ENCODE data around the gene CELSR1. TPM values are rescaled to one million over a fixed set of nuclear protein-coding genes. Genes with fewer than 3 reads are reported as not detected.

The CELSR1 gene
- total and polyA plus RNA-seq, 2 donors (not counting 1 experiment from before 2014, with no cell fraction given): 0.07 to 1.8 TPM

DNA sequence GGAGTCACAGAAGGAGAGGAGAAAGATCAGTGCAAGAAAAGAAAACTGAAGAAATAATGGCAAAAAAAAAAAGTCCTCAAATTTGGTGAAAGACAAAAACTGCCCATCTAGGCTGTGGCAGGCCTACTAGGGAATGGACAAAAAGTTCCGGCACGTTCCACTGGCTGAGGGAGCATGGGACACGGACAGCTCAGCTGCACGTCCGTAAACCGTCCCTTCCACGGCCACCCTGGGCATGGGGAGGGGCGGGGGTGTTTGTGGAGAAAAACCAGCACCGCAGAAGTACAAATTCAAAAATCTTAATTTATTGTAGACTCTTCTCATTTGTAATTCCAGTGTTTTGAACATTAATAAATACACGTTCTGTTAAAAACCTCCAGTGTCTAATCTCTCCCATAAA lies 176.5 kb downstream of the CELSR1 start:
- no peak overlapping the region for H3K9ac ChIP-seq (ENCODE audit: insufficient read depth, low read length)
- DNase-seq (ENCODE audit: low read depth in 2 of 2): no peak
- no peaks in the 10 kb centered on the region for H3K27me3 ChIP-seq (ENCODE audit: control insufficient read depth, insufficient read depth, low read length)
- H3K79me2 ChIP-seq (ENCODE audit: control insufficient read depth, insufficient read depth, low read length): no peaks in the 10 kb centered on the region
- H3K4me2 ChIP-seq (ENCODE audit: extremely low read depth, insufficient read depth, low read length): no peak overlapping the region
- H3K36me3 ChIP-seq (ENCODE audit: control insufficient read depth, insufficient read depth, low read length): peaks cover 2% of the 10 kb centered on the region
- no peaks in the 10 kb centered on the region for H3K9me3 ChIP-seq (ENCODE audit: control insufficient read depth, insufficient read depth, low read depth, low read length)
- no peak overlapping the region for H3K4me3 ChIP-seq (replicated peaks in 1 of 4; ENCODE audit: control extremely low read depth in 1 of 4, insufficient read depth in 1 of 4, low read depth in 3 of 4, low read length in 4 of 4)
- no peaks in the 10 kb centered on the region for H4K20me1 ChIP-seq (ENCODE audit: control insufficient read depth, extremely low read depth, insufficient read depth, low read length)
- TF ChIP-seq EZH2 (IDR thresholded peaks at IDR 0.05; ENCODE audit: low read length, missing control alignments): no peak
- TF ChIP-seq, protein P1, sequence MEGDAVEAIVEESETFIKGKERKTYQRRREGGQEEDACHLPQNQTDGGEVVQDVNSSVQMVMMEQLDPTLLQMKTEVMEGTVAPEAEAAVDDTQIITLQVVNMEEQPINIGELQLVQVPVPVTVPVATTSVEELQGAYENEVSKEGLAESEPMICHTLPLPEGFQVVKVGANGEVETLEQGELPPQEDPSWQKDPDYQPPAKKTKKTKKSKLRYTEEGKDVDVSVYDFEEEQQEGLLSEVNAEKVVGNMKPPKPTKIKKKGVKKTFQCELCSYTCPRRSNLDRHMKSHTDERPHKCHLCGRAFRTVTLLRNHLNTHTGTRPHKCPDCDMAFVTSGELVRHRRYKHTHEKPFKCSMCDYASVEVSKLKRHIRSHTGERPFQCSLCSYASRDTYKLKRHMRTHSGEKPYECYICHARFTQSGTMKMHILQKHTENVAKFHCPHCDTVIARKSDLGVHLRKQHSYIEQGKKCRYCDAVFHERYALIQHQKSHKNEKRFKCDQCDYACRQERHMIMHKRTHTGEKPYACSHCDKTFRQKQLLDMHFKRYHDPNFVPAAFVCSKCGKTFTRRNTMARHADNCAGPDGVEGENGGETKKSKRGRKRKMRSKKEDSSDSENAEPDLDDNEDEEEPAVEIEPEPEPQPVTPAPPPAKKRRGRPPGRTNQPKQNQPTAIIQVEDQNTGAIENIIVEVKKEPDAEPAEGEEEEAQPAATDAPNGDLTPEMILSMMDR (conservative IDR thresholded peaks at IDR 0.05 in 1 of 2, IDR thresholded peaks at IDR 0.05 in 1 of 2; ENCODE audit: low read depth in 1 of 2, low read length in 2 of 2): no peak
- H2AFZ ChIP-seq (ENCODE audit: low read length): no peak overlapping the region
- H3K4me1 ChIP-seq (ENCODE audit: control insufficient read depth, extremely low read depth, insufficient read depth, low read length): no peaks in the 10 kb centered on the region
- no peak overlapping the region for H3K27ac ChIP-seq (ENCODE audit: insufficient read depth, low read length)

DNA sequence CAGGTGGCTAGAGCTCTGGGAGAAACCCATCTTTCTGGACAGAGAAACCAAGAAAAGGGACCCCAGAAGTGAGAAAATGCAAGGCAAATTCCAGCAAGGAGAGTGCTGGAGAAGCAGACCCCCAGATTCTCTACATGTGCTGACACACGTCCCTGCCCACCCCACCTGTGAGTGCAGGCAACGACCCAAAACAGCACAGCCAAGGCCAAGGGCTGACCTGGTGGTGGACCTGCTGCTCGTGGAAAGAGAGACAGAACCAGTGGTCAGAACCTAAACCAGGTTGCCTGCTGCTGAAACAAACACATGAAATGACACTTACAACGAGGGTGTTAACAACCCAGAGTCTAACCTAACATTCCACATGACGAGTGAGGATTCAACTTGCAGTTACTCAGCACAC lies 177.3 kb downstream of the CELSR1 start:
- Histone ChIP-seq H4K20me1 (ENCODE audit: control insufficient read depth, extremely low read depth, insufficient read depth, low read length) (no peaks in the 10 kb centered on the region), H3K79me2 (ENCODE audit: control insufficient read depth, insufficient read depth, low read length) (no peaks in the 10 kb centered on the region), H3K4me2 (ENCODE audit: extremely low read depth, insufficient read depth, low read length) (no peak overlapping the region), H3K27ac (ENCODE audit: insufficient read depth, low read length) (no peak overlapping the region), H3K9me3 (ENCODE audit: control insufficient read depth, insufficient read depth, low read depth, low read length) (no peaks in the 10 kb centered on the region), H2AFZ (ENCODE audit: low read length) (no peak overlapping the region), H3K9ac (ENCODE audit: insufficient read depth, low read length) (no peak overlapping the region), H3K27me3 (ENCODE audit: control insufficient read depth, insufficient read depth, low read length) (no peaks in the 10 kb centered on the region), H3K4me1 (ENCODE audit: control insufficient read depth, extremely low read depth, insufficient read depth, low read length) (no peaks in the 10 kb centered on the region), H3K36me3 (ENCODE audit: control insufficient read depth, insufficient read depth, low read length) (peaks cover 7% of the 10 kb centered on the region), H3K4me3 (replicated peaks in 1 of 4; ENCODE audit: control extremely low read depth in 1 of 4, insufficient read depth in 1 of 4, low read depth in 3 of 4, low read length in 4 of 4) (no peak overlapping the region)
- no peak for TF ChIP-seq EZH2 (IDR thresholded peaks at IDR 0.05; ENCODE audit: low read length, missing control alignments)
- TF ChIP-seq, protein P1 (conservative IDR thresholded peaks at IDR 0.05 in 1 of 2, IDR thresholded peaks at IDR 0.05 in 1 of 2; ENCODE audit: low read depth in 1 of 2, low read length in 2 of 2): no peak
- no peak for DNase-seq (ENCODE audit: low read depth in 2 of 2)

DNA sequence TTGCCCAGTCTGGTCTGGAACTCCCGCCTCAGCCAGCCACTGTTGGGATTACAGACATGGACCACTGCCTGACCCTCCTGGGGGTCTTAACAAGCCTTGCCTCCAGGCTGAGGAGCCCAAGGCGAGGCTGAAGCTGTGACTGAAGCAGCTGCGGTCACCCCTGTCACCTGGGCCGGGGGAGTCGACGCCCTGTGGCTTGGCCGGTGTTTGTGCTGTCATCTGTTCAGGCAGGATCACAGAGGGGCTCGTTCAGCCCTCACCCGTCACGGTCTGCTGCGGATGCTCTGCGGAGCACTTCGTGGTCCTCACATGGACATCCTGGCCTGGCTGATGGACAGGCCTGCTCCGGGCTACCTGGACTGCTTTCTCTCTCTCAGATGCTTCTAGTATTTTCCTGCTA lies 178.1 kb downstream of the CELSR1 start:
- H3K9ac ChIP-seq (ENCODE audit: insufficient read depth, low read length): no peak overlapping the region
- no peak overlapping the region for H3K4me2 ChIP-seq (ENCODE audit: extremely low read depth, insufficient read depth, low read length)
- no peaks in the 10 kb centered on the region for H3K79me2 ChIP-seq (ENCODE audit: control insufficient read depth, insufficient read depth, low read length)
- no peaks in the 10 kb centered on the region for H3K4me1 ChIP-seq (ENCODE audit: control insufficient read depth, extremely low read depth, insufficient read depth, low read length)
- TF ChIP-seq, protein P1 (conservative IDR thresholded peaks at IDR 0.05 in 1 of 2, IDR thresholded peaks at IDR 0.05 in 1 of 2; ENCODE audit: low read depth in 1 of 2, low read length in 2 of 2): no peak
- TF ChIP-seq EZH2 (IDR thresholded peaks at IDR 0.05; ENCODE audit: low read length, missing control alignments): no peak
- H3K4me3 ChIP-seq (replicated peaks in 1 of 4; ENCODE audit: control extremely low read depth in 1 of 4, insufficient read depth in 1 of 4, low read depth in 3 of 4, low read length in 4 of 4): no peak overlapping the region
- DNase-seq (ENCODE audit: low read depth in 2 of 2): no peak
- no peaks in the 10 kb centered on the region for H3K27me3 ChIP-seq (ENCODE audit: control insufficient read depth, insufficient read depth, low read length)
- H3K36me3 ChIP-seq (ENCODE audit: control insufficient read depth, insufficient read depth, low read length): peaks cover 11% of the 10 kb centered on the region
- H3K27ac ChIP-seq (ENCODE audit: insufficient read depth, low read length): no peak overlapping the region
- no peaks in the 10 kb centered on the region for H3K9me3 ChIP-seq (ENCODE audit: control insufficient read depth, insufficient read depth, low read depth, low read length)
- H2AFZ ChIP-seq (ENCODE audit: low read length): no peak overlapping the region
- no peaks in the 10 kb centered on the region for H4K20me1 ChIP-seq (ENCODE audit: control insufficient read depth, extremely low read depth, insufficient read depth, low read length)
